Right lobe of liver (tissue), 6 donors: ENCODE results near the gene CANX. TPM values are rescaled to one million over a fixed set of nuclear protein-coding genes. Genes with fewer than 3 reads are reported as not detected.

Source experiments
- ATAC-seq, 4 donors: fragments of 200-7000 bp; cut with Tn5 transposase; one replicate each; pipeline ENCODE4 v1.9.1; 2020; ENCODE audit warnings: mild to moderate bottlenecking in 4 of 4, moderate library complexity in 4 of 4
- DNase-seq, 3 donors: peaks; one replicate each; pipeline ENCODE4 v3.0.0-alpha.2; 2020
- H3K27ac ChIP-seq, 3 donors: fragments of 200-600 bp; one replicate each; pipeline ENCODE4 v1.8.0; 2022
- H3K27me3 ChIP-seq, 2 donors: fragments of 200-600 bp; one replicate each; pipeline ENCODE4 v1.8.0; 2022
- H3K36me3 ChIP-seq, 4 donors: fragments of 200-600 bp; sonication (generic) in 1 of 4; one replicate each; pipeline versions ENCODE4 v1.5.1 to v1.8.0; 2017 to 2022; ENCODE audit warnings: control low read depth in 1 of 4
- H3K4me1 ChIP-seq, 4 donors: fragments of 200-600 bp; sonication (generic) in 1 of 4; one replicate each; pipeline versions ENCODE4 v1.5.1 to v1.8.0; 2017 to 2022; ENCODE audit warnings: control low read depth in 1 of 4
- H3K4me3 ChIP-seq, 3 donors: fragments of 200-600 bp; one replicate each; pipeline ENCODE4 v1.8.0; 2022
- H3K9me3 ChIP-seq, 4 donors: fragments of 200-600 bp; sonication (generic) in 1 of 4; one replicate each; pipeline versions ENCODE4 v1.5.1 to v1.8.0; 2017 to 2022; ENCODE audit warnings: control low read depth in 1 of 4
- CTCF ChIP-seq, 4 donors: fragments of 200-600 bp in 3 of 4; fragments of 450-650 bp in 1 of 4; IDR thresholded peaks; one replicate each; pipeline versions ENCODE4 v1.5.1 to v1.8.0; 2016 to 2022; ENCODE audit warnings: antibody characterized with exemption in 4 of 4, mild to moderate bottlenecking in 2 of 4
- POLR2A ChIP-seq: fragments of 450-650 bp; IDR thresholded peaks from one replicate; pipeline ENCODE4 v1.6.1; 2017; ENCODE audit warnings: antibody characterized with exemption, mild to moderate bottlenecking
- whole genome bisulfite sequencing: methylation state at CpG from one replicate; pipeline ENCODE4 v1.1.6; 2018; ENCODE audit warnings: low coverage, low lambda C conversion rate; ENCODE audit not compliant: insufficient coverage; ENCODE audit errors: missing lambda C conversion rate; 5-methylcytosine and 5-hydroxymethylcytosine counted together
- intact Hi-C, 2 donors: fragments of 100-400 bp; cut with DNase I; formaldehyde crosslinking; loops; one replicate each; pipeline versions ENCODE4 v1.11.2 to v1.14.1; 2022
- total RNA-seq, 6 experiments: library from RNA; depleted of rRNA in 2 of 6; stranded (reverse); fragments of >200 nt in 2 of 6; fragmentation: NEBNext Ultra II Directional in 3 of 6; extraction: Animal tissue kit (Norgen Biotek cat#: 25700) in 3 of 6; gene quantifications; one replicate each; pipeline versions ENCODE4 v1.1.0 to v1.2.4, GENCODE V29; 2016 to 2023
- donor health status: DM: no; HTN: yes; CAD: no.
- donor health status: DM: no; HTN: no; CAD: no.
- donor health status: DM: no; HTN: no; CAD: no.
- donor health status: DM: no; HTN: yes; CAD: no.
- donor health status: DM: no; HTN: yes; CAD: no.

CANX gene
- total RNA-seq, 6 experiments from 2014 or later: 363 to 606 (median 456) TPM

GRCh38 chr5:179720222-179720621 is 21.5 kb downstream of the CANX start:
- TF ChIP-seq POLR2A: no peak
- no peak for TF ChIP-seq CTCF (IDR thresholded peaks at IDR 0.05)
- WGBS: 72% methylated on average over 2 of the region's 2 CpGs
- intact Hi-C loops: no loop called here
- Histone ChIP-seq H3K27ac (no peak overlapping the region), H3K9me3 (no peaks in the 10 kb centered on the region), H3K27me3 (no peaks in the 10 kb centered on the region), H3K4me1 (no peaks in the 10 kb centered on the region), H3K4me3 (no peak overlapping the region), H3K36me3 (peaks cover 17 to 94% (median 68%) of the 10 kb centered on the region in 4 donors)
- DNase-seq: no peak
- ATAC-seq: no peak

GRCh38 chr5:179724163-179724562 is 25.4 kb downstream of the CANX start:
- H3K27me3 ChIP-seq: no peaks in the 10 kb centered on the region
- no peak overlapping the region for H3K27ac ChIP-seq
- no peaks in the 10 kb centered on the region for H3K9me3 ChIP-seq
- intact Hi-C loops: no loop called here
- no peak for DNase-seq
- ATAC-seq: no peak
- H3K36me3 ChIP-seq: peaks cover 12 to 100% (median 69%) of the 10 kb centered on the region in 4 donors
- no peak for TF ChIP-seq POLR2A
- TF ChIP-seq CTCF (IDR thresholded peaks at IDR 0.05): no peak
- WGBS: 84% methylated on average over 4 of the region's 4 CpGs
- no peak overlapping the region for H3K4me3 ChIP-seq
- H3K4me1 ChIP-seq: no peaks in the 10 kb centered on the region

- Histone ChIP-seq H3K9me3 (no peaks in the 10 kb centered on the region), H3K36me3 (peaks cover 0 to 88% (median 59%) of the 10 kb centered on the region in 4 donors), H3K4me3 (no peak overlapping the region), H3K27me3 (no peaks in the 10 kb centered on the region), H3K27ac (no peak overlapping the region), H3K4me1 (peaks cover 0 to 15% (median 0%) of the 10 kb centered on the region in 4 donors)
- intact Hi-C loops: no loop called here
- DNase-seq: no peak
- ATAC-seq: no peak
- TF ChIP-seq CTCF (IDR thresholded peaks at IDR 0.05): no peak
- TF ChIP-seq POLR2A: no peak
- 68% methylated on average over 6 of the region's 6 CpGs for WGBS
Observed at GRCh38 chr5:179727106-179727505, 28.3 kb downstream of the CANX start.

- TF ChIP-seq CTCF (IDR thresholded peaks at IDR 0.05) (no peak), POLR2A (no peak)
- 69% methylated on average over 2 of the region's 4 CpGs for WGBS
- no peak overlapping the region for H3K27ac ChIP-seq
- ATAC-seq (no peak), DNase-seq (peak in 1 of 3 donors; percentile 25)
- H3K36me3 ChIP-seq: peaks cover 0 to 66% (median 45%) of the 10 kb centered on the region in 4 donors
- H3K4me3 ChIP-seq: no peak overlapping the region
- H3K4me1 ChIP-seq: peaks cover 0 to 21% (median 0%) of the 10 kb centered on the region in 4 donors
- H3K9me3 ChIP-seq: no peaks in the 10 kb centered on the region
- H3K27me3 ChIP-seq: no peaks in the 10 kb centered on the region
- intact Hi-C loops: no loop called here
Observed at GRCh38 chr5:179729303-179729702, 30.5 kb downstream of the CANX start.

GRCh38 chr5:179729727-179730126 is 31.0 kb downstream of the CANX start:
- H3K36me3 ChIP-seq: peaks cover 0 to 62% (median 41%) of the 10 kb centered on the region in 4 donors
- no peaks in the 10 kb centered on the region for H3K27me3 ChIP-seq
- H3K9me3 ChIP-seq: no peaks in the 10 kb centered on the region
- DNase-seq (no peak), ATAC-seq (no peak)
- no peak overlapping the region for H3K4me3 ChIP-seq
- TF ChIP-seq POLR2A (no peak), CTCF (IDR thresholded peaks at IDR 0.05) (no peak)
- WGBS: 72% methylated on average over 3 of the region's 3 CpGs
- peaks cover 0 to 25% (median 0%) of the 10 kb centered on the region in 4 donors for H3K4me1 ChIP-seq
- H3K27ac ChIP-seq: no peak overlapping the region
- intact Hi-C loops: no loop called here
